HepG2 (cell line): ENCODE measurements around the gene ATG2A. TPM values are rescaled to one million over a fixed set of nuclear protein-coding genes. Genes with fewer than 3 reads are reported as not detected.

Experiments
- BCL6 ChIP-seq: IDR thresholded peaks from 2 replicates; pipeline ENCODE4 v1.6.1; 2016; ENCODE audit warnings: missing genetic modification reagents, missing compliant biosample characterization
- CEBPG ChIP-seq: IDR thresholded peaks from 2 replicates; pipeline ENCODE4 v1.6.1; 2016
- DMAP1 ChIP-seq: IDR thresholded peaks from 2 replicates; pipeline ENCODE4 v1.6.1; 2016
- FOXA3 ChIP-seq: IDR thresholded peaks from 2 replicates; pipeline ENCODE4 v1.6.1; 2016; ENCODE audit warnings: missing genetic modification reagents, missing compliant biosample characterization
- FOXO4 ChIP-seq: sonication (generic); formaldehyde crosslinking; conservative IDR thresholded peaks from 2 replicates; pipeline ENCODE4 v1.8.1; 2023; ENCODE audit warnings: missing genetic modification reagents
- GATAD2A ChIP-seq: IDR thresholded peaks from 2 replicates; pipeline ENCODE4 v1.6.1; 2016
- GFI1 ChIP-seq: sonication (generic); formaldehyde crosslinking; IDR thresholded peaks from 2 replicates; pipeline ENCODE4 v1.5.0; 2020; ENCODE audit warnings: missing genetic modification reagents, mild to moderate bottlenecking, borderline replicate concordance
- GMEB1 ChIP-seq: sonication (generic); formaldehyde crosslinking; IDR thresholded peaks from 2 replicates; pipeline ENCODE4 v1.5.1; 2020; ENCODE audit warnings: missing genetic modification reagents, mild to moderate bottlenecking, borderline replicate concordance
- KDM2A ChIP-seq: sonication (generic); formaldehyde crosslinking; IDR thresholded peaks from 2 replicates; pipeline ENCODE4 v1.4.0; 2020; ENCODE audit warnings: low read depth, missing genetic modification reagents, borderline replicate concordance
- KLF6 ChIP-seq: IDR thresholded peaks from 2 replicates; pipeline ENCODE4 v1.8.0; 2016; ENCODE audit warnings: missing biosample characterization, missing genetic modification reagents
- MTA3 ChIP-seq: sonication (generic); formaldehyde crosslinking; IDR thresholded peaks from 2 replicates; pipeline ENCODE4 v1.4.0; 2020; ENCODE audit warnings: missing genetic modification reagents
- THYN1 ChIP-seq: sonication (generic); formaldehyde crosslinking; IDR thresholded peaks from 2 replicates; pipeline ENCODE4 v1.8.1; 2023; ENCODE audit warnings: low read depth, mild to moderate bottlenecking, moderate library complexity, missing genetic modification reagents, borderline replicate concordance
- UBTF ChIP-seq: sonication (generic); formaldehyde crosslinking; IDR thresholded peaks from 2 replicates; pipeline ENCODE4 v1.4.0; 2020; ENCODE audit warnings: mild to moderate bottlenecking, missing genetic modification reagents
- ZNF263 ChIP-seq: sonication (generic); formaldehyde crosslinking; IDR thresholded peaks from 2 replicates; pipeline ENCODE4 v1.4.0; 2020; ENCODE audit warnings: missing genetic modification reagents
- ZNF30 ChIP-seq: sonication (generic); formaldehyde crosslinking; IDR thresholded peaks from 2 replicates; pipeline ENCODE4 v1.5.0; 2020; ENCODE audit warnings: mild to moderate bottlenecking, missing genetic modification reagents
- ZNF367 ChIP-seq: sonication (generic); formaldehyde crosslinking; IDR thresholded peaks from 2 replicates; pipeline ENCODE4 v1.4.0; 2020; ENCODE audit warnings: missing genetic modification reagents, borderline replicate concordance
- ZNF704 ChIP-seq: sonication (generic); formaldehyde crosslinking; IDR thresholded peaks from 2 replicates; pipeline ENCODE4 v1.8.1; 2023; ENCODE audit warnings: mild to moderate bottlenecking, inconsistent platforms, moderate library complexity, missing genetic modification reagents, borderline replicate concordance
- ZNF770 ChIP-seq: sonication (generic); formaldehyde crosslinking; IDR thresholded peaks from 2 replicates; pipeline ENCODE4 v1.5.0; 2020; ENCODE audit warnings: mild to moderate bottlenecking, missing genetic modification reagents
- ZNF784 ChIP-seq: sonication (generic); formaldehyde crosslinking; IDR thresholded peaks from 2 replicates; pipeline ENCODE4 v1.5.1; 2020; ENCODE audit warnings: missing genetic modification reagents, mild to moderate bottlenecking, borderline replicate concordance
- ZSCAN31 ChIP-seq: sonication (generic); formaldehyde crosslinking; IDR thresholded peaks from 2 replicates; pipeline ENCODE4 v1.5.0; 2020; ENCODE audit warnings: low read depth, mild to moderate bottlenecking, missing genetic modification reagents
- polyA plus RNA-seq, 8 experiments: library from polyadenylated mRNA; depleted of rRNA in 3 of 8; stranded (reverse) in 7 of 8; unstranded in 1 of 8; fragments of >200 nt; fragmentation: Illumina TruSeq in 4 of 8; extraction: Trizol in 4 of 8; gene quantifications; 2 replicates each; pipeline versions ENCODE4 v1.2.1 to v1.2.3, GENCODE V29; 2011 to 2016; ENCODE audit warnings: low read depth in 4 of 8, missing spikeins in 1 of 8, mixed read lengths in 1 of 8; ENCODE audit not compliant: insufficient read depth in 1 of 8
- total RNA-seq, 5 experiments: library from RNA; depleted of rRNA; stranded (reverse); fragments of >200 nt; fragmentation: Illumina TruSeq; extraction: Trizol; gene quantifications; 2 replicates each; pipeline ENCODE4 v1.2.3, GENCODE V29; 2016; ENCODE audit warnings: low read depth in 1 of 5

The ATG2A gene
- total and polyA plus RNA-seq, 2 of the 13 experiments (the other 11 are each of a cell fraction or from before 2014, with no cell fraction given) = 6.7 to 8.0 TPM

- TF ChIP-seq MTA3 (CRISPR knock-in tag) = no peak
- TF ChIP-seq BCL6 (CRISPR knock-in tag) = 0 out of 2 replicates have a peak, but pooled peaks have one; percentile 45
- no peak for TF ChIP-seq KLF6
- 0 out of 2 replicates have a peak, but pooled peaks have one; percentile 20 for TF ChIP-seq ZNF784
- no peak; the same call in 1 of the 2 replicates for TF ChIP-seq GMEB1 (CRISPR knock-in tag)
- no peak for TF ChIP-seq GFI1 (CRISPR knock-in tag)
- TF ChIP-seq GATAD2A (CRISPR knock-in tag) = peak; percentile 43; the same call in 1 of the 2 replicates
- no peak for TF ChIP-seq ZNF30 (CRISPR knock-in tag)
- TF ChIP-seq FOXA3 (CRISPR knock-in tag) = no peak
- no peak for TF ChIP-seq THYN1 (CRISPR knock-in tag)
- no peak for TF ChIP-seq ZNF367 (CRISPR knock-in tag)
- 0 out of 2 replicates have a peak, but pooled peaks have one; percentile 47 for TF ChIP-seq ZSCAN31
- TF ChIP-seq ZNF770 = no peak
- TF ChIP-seq DMAP1 = no peak
- TF ChIP-seq FOXO4 (CRISPR knock-in tag) = no peak
- TF ChIP-seq UBTF (CRISPR knock-in tag) = no peak
- TF ChIP-seq ZNF263 = peak; percentile 69; the same call in 1 of the 2 replicates
- TF ChIP-seq ZNF704 = 0 out of 2 replicates have a peak, but pooled peaks have one; percentile 38
- peak; percentile 34; the same call in 1 of the 2 replicates for TF ChIP-seq KDM2A (CRISPR knock-in tag)
- no peak for TF ChIP-seq CEBPG (CRISPR knock-in tag)
These were observed 40.1 kb downstream of the ATG2A start (continued) for GRCh38 chr11:64876835-64877341.
